ENCODE data around the gene PDE4DIP.
"Not testable (repeated sequence)": the region's sequence is repeated elsewhere in the genome, so short reads cannot be mapped to it uniquely, and the experiment has no call there.

Gene PDE4DIP

DNA sequence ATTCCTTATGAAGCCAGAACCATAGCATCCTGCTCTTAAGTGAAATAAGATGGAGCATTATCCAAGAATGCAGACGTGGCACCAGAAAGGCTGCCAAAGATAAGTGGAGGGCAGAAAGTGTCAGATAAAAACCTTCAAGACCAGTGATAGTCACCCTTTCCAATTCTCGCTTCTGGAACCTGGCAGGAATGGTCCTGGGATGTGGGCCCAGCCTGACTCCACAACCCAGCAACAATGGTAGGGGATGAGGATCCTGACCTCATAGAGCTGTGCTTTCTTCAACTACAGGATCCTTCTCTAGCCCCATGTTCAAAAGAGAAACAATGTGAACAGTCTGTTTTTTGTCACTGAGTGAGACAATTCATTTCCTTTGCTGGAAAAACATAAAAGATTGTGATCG is 145.2 kb downstream of the PDE4DIP start:
- not testable (repeated sequence) for DNase-seq

DNA sequence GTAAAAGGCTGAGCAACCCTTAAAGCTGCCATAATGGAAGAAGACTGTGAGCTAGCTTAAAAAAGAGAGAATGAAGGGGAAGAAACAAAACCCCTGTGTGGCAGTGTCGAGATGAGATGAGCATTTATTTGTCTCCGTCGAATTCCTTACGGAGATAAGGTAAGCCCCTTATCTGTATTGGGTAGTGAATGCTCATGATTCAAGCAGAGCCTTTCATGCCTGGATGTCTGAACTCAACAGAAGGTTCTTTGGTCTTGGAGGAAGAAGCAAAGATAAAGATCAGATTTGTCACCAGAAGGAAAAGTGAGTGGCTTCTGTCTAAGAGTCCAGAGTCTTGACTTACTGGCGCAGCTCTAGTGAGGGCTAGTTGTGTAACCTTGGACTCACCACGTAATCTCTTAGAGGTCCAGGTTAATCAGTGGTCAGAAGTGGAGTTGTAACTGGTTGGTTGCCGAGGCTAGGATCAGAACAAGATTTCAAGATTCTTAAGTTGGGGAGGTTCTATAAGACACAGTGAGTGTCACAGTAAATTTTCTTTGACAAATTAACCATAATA is 146.1 kb downstream of the PDE4DIP start:
- DNase-seq: not testable (repeated sequence)

DNA sequence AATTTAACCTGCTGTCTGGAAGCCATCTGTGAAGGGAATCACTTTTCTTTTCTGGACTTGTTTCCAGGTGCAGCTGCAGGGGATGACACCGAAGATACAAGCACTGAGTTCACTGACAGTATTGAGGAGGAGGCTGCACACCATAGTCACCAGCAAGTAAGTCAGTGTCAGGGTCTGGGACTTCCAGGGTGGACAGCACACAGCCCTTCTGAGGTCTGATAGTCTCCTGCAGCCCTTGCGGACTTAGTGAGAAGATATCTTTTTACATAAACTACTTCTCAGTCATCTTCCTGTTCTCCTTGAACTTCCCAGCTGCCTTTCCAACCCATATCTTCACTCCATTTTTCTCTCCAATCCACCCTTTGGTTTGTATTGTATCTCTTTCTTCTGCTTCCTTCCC is 147.6 kb downstream of the PDE4DIP start:
- not testable (repeated sequence) for DNase-seq

DNA sequence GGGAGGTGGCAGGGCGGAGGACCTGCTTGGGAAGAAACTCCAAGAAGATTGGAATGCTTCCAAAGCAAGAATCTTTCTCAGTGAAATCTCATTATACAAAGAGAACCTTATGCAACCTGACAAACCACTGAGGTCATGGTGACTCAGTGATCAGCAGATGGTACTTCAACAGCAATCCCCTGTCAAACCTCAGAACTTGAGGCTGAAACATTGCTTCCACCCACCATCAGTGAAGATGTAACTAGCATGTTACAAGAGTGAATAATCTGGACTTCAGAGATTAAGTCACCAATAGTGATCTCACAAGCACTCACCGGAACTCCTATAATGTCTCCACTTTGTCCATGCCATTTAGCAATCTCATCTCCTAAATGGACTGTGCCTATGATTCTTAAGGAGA is 148.1 kb downstream of the PDE4DIP start:
- not testable (repeated sequence) for DNase-seq

DNA sequence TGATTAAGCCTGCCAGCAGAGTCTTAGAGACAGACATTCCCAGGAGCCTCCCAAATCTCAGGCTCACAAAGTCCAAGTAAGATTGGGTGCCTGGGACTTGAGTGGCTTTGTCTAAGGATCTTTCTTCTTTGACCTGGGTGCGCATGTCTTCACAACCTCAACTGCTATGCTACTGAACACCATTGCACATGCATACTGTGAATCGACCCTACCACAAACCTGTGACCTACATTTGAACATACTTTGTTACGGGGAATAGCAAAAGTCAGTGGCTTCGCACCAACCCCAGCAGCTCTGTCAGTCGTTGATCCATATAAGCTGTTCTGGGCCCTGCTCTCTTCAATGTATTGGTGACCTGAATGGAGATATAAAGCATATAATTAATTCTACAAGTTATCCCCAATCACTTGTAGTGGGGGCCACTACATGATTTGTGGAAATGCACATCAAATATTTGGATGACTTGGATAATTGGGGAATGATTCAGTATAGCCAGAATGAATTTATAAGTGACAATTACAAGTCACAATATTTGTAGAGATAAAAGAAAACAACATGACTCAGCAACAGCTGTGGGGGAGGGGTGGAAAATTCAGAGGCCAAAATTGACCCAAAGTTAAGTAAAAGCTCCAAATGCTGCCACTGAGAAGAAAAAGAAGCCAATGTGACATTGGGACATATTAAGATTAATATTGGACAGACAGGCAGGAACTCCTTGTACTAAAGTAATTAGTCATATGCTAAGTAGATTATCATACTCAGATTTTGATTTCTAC is 152.4 kb downstream of the PDE4DIP start:
- not testable (repeated sequence) for DNase-seq

DNA sequence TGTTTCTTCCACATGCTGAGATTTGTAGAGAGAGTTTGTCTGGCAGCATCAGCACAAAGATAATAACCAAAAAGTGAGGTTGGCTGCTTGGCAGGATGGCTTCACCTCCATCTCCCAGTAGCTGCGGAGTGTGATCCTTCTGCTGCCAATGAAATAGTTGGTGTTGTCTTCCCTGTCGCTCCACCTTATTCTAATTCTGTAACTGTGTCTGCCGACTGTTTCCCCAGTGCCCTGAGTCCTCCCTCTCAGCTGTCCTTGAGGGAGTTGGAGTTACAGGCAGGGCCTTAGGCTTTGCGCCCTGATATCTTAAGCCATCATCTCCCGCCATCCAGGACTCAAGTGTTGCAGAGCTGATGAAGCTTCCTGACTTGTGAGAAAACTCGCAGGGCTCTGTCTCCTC is 153.2 kb downstream of the PDE4DIP start:
- DNase-seq: not testable (repeated sequence)

DNA sequence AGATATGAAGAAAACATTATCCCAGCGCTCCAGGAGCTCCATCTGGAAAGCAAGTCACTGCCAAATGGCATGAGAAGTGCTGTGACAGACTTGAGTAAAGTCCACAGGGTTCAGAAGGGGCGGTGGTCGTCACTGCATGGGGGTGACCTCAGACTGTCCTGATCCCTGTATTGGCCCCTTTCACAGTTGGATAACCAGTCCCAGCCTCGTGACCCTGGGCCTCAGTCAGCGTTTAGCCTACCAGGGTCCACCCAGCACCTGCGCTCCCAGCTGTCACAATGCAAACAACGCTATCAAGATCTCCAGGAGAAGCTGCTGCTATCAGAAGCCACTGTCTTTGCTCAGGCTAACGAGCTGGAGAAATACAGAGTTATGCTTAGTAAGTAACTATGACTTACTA is 158.4 kb downstream of the PDE4DIP start:
- DNase-seq: not testable (repeated sequence)

DNA sequence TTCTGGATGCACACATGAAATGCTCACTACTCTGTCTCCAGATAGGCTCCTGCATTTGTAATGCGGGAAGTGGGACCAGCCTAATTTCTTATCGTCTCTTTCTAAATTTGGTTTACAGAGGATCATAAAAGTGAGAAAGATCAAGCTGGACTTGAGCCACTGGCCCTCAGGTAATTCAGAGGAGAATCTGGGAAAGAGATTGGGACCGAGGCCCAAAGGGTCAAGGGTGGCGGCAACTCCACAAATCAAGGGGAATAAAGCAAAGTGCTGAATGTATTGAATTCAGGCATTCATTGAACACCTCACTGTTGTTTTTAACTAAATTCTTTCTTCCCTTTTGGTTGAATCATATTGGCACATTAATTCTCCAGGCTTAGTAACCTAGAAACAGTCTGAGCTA is 164.1 kb downstream of the PDE4DIP start:
- not testable (repeated sequence) for DNase-seq

DNA sequence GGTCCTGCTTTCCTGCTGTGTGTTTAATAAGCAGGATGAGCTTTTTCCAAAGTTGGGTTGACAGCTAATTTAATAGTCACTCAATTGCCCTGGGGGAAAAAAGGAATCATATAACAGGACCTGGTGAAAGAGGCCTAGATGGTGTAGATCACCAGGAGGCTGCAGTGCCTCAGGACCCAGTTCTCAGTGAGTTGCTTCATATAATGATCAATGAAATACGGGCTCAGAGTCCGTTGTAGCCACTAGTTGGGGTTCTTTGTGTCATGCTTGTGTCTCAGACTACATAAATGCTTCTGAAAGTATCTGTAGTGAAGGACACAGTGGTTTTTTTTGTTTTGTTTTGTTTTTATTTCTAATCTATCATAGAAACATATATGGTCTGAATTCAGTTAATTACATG is 164.5 kb downstream of the PDE4DIP start:
- DNase-seq: not testable (repeated sequence)

DNA sequence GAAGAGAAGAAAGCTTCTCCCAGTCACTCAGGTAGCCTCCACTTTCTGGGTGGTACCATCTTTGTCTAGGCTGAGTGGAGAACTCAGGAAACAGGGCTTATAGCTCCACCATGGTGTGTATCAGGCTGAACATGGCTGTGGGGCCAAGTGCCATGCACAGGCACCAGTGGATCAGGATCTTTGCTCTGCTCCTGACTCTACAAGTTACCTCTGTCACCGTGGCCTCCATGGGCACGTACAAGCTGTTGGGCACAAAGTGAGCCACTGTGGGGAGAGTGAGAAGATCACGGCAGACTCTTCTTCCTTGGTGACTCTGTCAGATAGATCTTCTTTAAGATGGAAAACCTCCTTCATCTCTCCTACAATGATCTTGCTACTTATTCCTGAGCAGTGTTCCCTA is 165.5 kb downstream of the PDE4DIP start:
- not testable (repeated sequence) for DNase-seq

DNA sequence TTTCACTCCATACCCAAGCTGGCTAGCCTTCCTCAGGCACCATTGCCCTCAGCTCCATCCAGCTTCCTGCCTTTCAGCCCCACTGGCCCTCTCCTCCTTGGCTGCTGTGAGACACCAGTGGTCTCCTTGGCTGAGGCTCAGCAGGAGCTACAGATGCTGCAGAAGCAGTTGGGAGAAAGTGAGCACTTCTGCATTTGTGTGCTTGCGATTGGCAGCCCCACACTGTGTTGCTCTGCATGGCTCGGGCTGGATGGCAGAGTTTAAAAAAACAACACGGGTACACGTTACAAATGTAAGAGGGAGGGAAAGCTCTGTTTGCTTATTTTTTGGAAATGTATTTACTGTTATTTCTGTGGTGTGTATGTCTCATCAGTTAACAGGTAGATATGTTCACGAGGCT is 168.4 kb downstream of the PDE4DIP start:
- DNase-seq: not testable (repeated sequence)

DNA sequence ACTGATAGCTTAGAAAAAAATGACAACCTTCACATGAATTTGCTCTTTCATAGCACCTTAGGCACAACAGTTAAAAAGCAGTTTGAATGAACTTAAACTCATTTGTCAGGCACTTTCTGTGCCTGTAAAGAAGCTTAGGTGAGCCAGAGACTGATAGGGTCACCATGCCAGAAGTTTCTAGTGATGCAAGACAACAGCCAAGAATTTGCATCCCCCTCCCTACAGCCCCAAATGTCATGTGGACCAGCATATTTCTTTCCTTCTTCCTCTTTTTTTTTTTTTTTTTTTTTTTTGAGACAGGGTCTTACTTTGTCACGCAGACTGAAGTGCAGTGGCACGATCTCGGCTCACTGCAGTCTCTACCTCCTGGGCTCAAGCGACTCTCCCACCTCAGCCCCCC is 169.3 kb downstream of the PDE4DIP start:
- not testable (repeated sequence) for DNase-seq

DNA sequence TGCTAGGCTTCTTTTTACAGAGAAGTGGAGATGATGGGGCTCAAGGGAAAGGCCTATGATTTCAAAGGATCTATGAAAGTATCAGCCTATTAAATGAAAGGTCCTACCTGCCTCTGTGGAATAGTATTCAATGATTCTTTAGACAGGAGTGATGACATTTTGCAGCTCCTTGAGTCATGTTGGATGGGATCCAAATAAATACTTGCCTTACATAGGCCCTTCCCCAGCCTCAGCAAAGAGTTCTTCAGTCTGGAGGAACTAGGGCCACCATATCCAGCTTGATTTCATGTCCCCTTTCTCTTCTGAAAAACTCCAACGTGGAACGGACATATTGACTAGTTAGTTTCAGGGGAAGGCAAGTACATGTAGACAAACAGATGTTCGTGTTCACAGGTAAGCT is 171.3 kb downstream of the PDE4DIP start:
- not testable (repeated sequence) for DNase-seq

DNA sequence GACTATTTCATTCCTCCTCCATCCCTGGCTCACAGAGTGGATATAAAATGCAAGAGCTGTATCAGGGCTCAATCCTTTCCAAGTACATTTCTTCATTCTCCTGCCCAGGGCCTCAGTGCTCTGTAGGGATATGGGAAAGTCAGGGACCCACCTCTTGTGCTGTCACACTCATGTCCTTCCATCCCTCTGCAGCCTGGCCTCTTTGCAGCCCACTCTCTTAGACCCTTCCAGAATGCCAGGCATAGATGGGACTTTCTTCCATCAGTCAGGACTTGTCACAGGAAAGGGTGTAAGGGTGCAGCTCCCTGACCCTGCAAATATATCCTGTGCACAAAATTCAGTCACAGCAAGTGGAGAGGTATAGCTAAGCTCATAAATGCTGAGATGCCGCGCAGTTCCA is 172.4 kb downstream of the PDE4DIP start:
- not testable (repeated sequence) for DNase-seq

DNA sequence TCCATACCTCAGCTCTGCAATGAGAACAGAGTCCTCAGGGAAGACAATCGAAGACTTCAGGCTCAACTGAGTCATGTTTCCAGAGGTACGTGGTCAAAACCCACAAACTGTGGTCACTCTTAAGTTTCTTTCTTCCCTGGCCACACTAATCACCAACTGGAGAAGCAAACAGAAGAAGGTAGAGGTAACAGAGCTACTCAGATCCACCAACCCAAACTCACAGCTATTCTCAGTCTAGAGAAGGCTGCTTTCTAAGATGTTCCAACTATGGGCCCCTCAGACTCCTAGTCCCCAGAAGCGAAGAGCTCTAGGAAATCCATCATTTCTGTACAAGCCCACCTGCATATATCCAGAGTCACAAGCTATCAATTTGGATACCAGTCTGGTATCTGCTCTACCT is 174.3 kb downstream of the PDE4DIP start:
- not testable (repeated sequence) for DNase-seq

DNA sequence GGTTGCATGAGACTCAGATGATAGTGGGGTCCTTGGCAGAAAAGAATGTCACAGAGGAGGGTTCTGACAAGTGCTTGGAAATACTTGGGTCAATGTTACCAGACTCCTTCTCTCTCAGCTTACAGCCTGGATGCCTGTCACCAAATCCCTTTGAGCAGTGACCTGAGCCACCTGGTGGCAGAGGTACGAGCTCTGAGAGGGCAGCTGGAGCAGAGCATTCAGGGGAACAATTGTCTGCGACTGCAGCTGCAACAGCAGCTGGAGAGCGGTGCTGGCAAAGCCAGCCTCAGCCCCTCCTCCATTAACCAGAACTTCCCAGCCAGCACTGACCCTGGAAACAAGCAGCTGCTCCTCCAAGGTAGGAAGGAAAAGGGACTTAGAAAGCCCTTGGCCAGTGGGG is 180.1 kb downstream of the PDE4DIP start:
- DNase-seq: not testable (repeated sequence)

DNA sequence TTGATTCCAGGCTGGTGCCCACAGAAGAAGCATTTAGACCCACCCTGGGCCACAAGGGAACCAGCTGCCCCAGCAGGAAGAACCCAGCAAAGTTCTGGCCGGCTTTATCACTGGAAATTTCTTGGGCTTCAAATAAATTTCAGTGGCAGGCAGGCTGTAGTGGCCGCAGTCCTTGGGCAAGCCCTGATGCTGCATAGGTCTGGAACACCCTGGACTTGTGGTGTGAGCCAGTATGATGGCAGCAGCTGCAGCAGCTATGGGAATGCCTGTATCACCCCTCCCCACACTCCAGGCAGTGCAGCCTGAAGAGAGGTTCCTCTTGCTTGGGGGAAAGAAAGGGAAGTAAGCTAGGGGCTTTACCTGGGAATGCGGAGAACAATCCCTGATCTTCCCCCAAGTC is 189.7 kb downstream of the PDE4DIP start:
- not testable (repeated sequence) for DNase-seq

DNA sequence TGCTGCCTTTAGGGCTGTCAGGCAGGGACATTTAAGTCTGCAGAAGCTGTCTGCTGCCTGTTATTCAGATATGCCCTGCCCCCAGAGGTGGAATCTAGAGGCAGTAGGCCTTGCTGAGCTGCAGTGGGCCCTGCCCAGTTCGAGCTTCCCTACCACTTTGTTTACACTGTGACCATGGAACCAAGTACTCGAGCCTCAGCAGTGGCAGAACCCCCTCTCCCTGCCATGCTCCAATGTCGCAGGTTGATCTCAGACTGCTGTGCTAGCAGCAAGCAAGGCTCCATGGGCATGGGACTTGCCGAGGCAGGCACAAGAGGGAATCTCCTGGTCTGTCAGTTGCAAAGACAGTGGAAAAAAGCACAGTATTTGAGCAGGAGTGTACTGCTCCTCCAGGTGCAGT is 198.8 kb downstream of the PDE4DIP start:
- not testable (repeated sequence) for DNase-seq

DNA sequence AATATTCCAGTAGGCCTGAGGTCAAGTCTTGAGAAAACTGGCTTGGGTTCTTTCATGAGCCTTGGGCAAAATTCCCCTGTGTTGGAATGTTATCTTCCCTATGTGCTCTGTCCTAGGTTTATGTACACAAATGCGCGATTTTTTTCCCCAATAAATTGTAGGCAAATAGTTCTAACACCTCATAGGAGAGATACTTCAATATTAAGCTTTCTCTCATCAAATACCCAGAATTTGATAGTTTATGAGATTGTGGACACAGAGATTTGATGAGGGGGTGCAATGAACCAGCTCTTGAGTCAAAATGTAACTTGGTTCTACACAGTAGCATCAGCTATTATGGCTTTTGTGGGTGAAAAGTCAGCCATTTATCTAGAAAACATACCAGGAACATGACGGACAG is 220.4 kb downstream of the PDE4DIP start:
- not testable (repeated sequence) for DNase-seq

DNA sequence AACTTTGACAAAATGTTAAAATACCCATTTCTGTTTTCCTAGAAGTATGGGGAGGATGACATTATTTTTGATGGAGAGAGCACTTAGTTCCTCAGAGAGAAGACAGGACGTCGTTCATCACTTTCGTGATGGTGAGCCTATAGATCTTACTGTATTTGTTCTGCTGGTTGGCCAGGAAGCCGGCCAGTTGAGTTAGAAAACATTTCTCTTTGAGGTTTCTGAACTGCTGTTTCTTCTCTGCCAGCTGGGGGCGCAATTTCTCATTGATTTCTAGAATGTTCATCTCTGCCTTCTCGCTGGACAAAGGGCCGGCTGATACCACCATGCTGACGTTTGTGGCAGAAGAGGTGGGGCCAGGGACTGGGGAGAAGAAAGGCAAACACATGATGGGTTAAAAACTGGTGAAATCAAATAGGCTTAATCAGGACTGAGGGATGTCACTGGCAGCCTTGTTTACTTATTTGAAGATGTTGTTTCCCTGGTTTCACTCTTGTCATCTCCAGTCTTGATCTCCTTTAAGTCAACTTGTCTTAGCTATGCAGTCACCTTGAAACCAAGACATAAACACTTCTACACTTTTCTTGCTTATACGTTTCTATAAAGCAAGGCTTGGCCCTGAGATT is 231.4 kb downstream of the PDE4DIP start:
- DNase-seq: not testable (repeated sequence)
